NCI-H187 treated with DMSO at 0.1 percent for 48 hours (cell line): ENCODE data around the gene HAVCR2.

Experiments used
- DNase-seq: peaks from one replicate; lab custom pipeline; 2025; lab: John Stamatoyannopoulos, UW

Gene HAVCR2

GRCh38 chr5:157045601-157046000 lies 63.2 kb downstream of the HAVCR2 start:
- DNase-seq, result no peak

DNA sequence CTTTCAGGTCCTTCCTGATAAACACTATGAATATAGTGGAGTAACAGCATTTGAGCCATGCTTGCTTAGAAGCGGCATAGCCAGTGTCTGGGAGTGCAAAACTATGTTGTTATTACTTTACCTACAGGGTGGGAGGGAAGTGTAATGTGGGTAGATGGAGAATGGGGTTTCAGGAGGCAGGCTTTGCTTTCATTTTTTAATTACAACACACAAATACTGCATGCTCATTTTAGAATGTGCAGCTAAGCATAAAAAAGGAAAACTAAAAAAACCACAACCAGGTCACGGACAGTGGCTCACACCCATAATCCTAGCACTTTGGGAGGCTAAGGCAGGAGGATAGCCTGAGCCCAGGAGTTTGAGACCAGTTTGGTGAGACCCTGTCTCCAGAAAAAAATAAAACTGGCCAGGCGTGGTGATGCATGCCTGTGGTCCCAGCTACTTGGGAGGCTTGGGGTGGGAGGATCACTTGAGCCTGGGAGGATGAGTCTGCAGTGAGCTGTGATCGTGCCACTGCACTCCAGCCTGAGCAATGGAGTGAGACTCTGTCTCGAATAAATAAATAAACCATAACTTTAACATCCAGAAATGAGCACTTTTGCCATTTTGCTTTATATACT lies 70.2 kb downstream of the HAVCR2 start:
- DNase-seq, result no peak
